HCT116 (cell line): ENCODE data around the gene TCP11. TPM values are rescaled to one million over a fixed set of nuclear protein-coding genes. Genes with fewer than 3 reads are reported as not detected.

Experiments
- ATAC-seq: fragments of 200-7000 bp; cut with Tn5 transposase; 2 replicates; pipeline ENCODE4 v1.9.1; 2020; ENCODE audit warnings: mild to moderate bottlenecking, moderate library complexity
- BruUV-seq: library from RNA; stranded (reverse); fragments of 400-500 nt; replicated peaks from 2 replicates; lab custom pipeline; 2021; lab: Mats Ljungman, UMichigan
- CTCF ChIA-PET: fragments of 300-600 bp; sonication (Branson Sonifier 250); formaldehyde crosslinking; loops from one replicate; lab custom pipeline; 2021; ENCODE audit warnings: antibody characterized with exemption; lab: Charles Lee
- POLR2A ChIA-PET: fragments of 300-600, 350-600 bp; sonication (Branson Sonifier 250); formaldehyde crosslinking; loops from one replicate; lab custom pipeline; 2021; ENCODE audit warnings: antibody characterized with exemption; lab: Charles Lee
- RAD21 ChIA-PET, 2 experiments: fragments of 300-600 bp; sonication (Branson Sonifier 250); formaldehyde crosslinking; loops; one replicate each; lab custom pipeline; 2023; ENCODE audit warnings: low total read pairs in 2 of 2; ENCODE audit not compliant: uncharacterized antibody in 2 of 2, unreplicated experiment in 2 of 2, low non-redundant PET in 1 of 2; lab: Charles Lee
- DNase-seq: peaks from one replicate; pipeline ENCODE4 v3.0.0-alpha.2; 2010; ENCODE audit warnings: low read depth, low spot score
- H2AFZ ChIP-seq: fragments of 200-600 bp; shearing (Covaris generic), sonication (generic); 2 replicates; pipeline ENCODE4 v1.6.1; 2017; ENCODE audit warnings: low read depth, mixed run types, mixed read lengths, antibody characterized with exemption, low read length; ENCODE audit not compliant: poor library complexity, severe bottlenecking
- H3K27ac ChIP-seq: 2 replicates; pipeline ENCODE4 v1.5.1; 2012; ENCODE audit warnings: low read depth, low read length
- H3K27me3 ChIP-seq: fragments of 200-600 bp; sonication (generic); 2 replicates; pipeline ENCODE4 v1.6.1; 2016; ENCODE audit warnings: mixed run types, low read length, mixed read lengths; ENCODE audit not compliant: insufficient read depth
- H3K36me3 ChIP-seq, 2 experiments: fragments of 200-500 bp in 1 of 2; fragments of 200-600 bp in 1 of 2; sonication (Bioruptor generic) in 1 of 2; sonication (generic) in 1 of 2; 2 replicates each; pipeline versions ENCODE4 v1.5.1 to v1.6.1; 2014 to 2016; ENCODE audit warnings: low read length in 2 of 2, inconsistent platforms in 1 of 2, mixed read lengths in 1 of 2, mixed run types in 1 of 2; ENCODE audit not compliant: insufficient read depth in 2 of 2, control insufficient read depth in 1 of 2
- H3K4me1 ChIP-seq, 2 experiments: fragments of 200-600 bp in 1 of 2; sonication (generic) in 1 of 2; 2 replicates each; pipeline versions ENCODE4 v1.5.1 to v1.6.1; 2012 to 2017; ENCODE audit warnings: low read length in 2 of 2, inconsistent platforms in 1 of 2, mild to moderate bottlenecking in 1 of 2, mixed read lengths in 1 of 2, mixed run types in 1 of 2, moderate library complexity in 1 of 2; ENCODE audit not compliant: insufficient read depth in 2 of 2, control insufficient read depth in 1 of 2
- H3K4me2 ChIP-seq: fragments of 200-600 bp; sonication (generic); 2 replicates; pipeline ENCODE4 v1.6.1; 2017; ENCODE audit warnings: mixed run types, low read length, mixed read lengths
- H3K4me3 ChIP-seq, 2 experiments: fragments of 200-600 bp in 1 of 2; sonication (generic) in 1 of 2; replicated peaks in 1 of 2; 2 replicates each; pipeline ENCODE4 v1.5.1; 2011 to 2016; ENCODE audit warnings: low read length in 2 of 2, control low read depth in 1 of 2, low read depth in 1 of 2, mild to moderate bottlenecking in 1 of 2, mixed read lengths in 1 of 2, mixed run types in 1 of 2
- H3K79me2 ChIP-seq: fragments of 200-600 bp; sonication (generic); 2 replicates; pipeline ENCODE4 v1.6.1; 2017; ENCODE audit warnings: mild to moderate bottlenecking, mixed run types, low read length, moderate library complexity, mixed read lengths; ENCODE audit not compliant: insufficient read depth
- H3K9ac ChIP-seq: fragments of 200-600 bp; sonication (generic); 2 replicates; pipeline ENCODE4 v1.6.1; 2016; ENCODE audit warnings: low read length, mixed read lengths
- H3K9me2 ChIP-seq: fragments of 200-600 bp; sonication (generic), shearing (Covaris generic); 2 replicates; pipeline ENCODE4 v1.6.1; 2017; ENCODE audit warnings: mixed run types, mild to moderate bottlenecking, moderate library complexity; ENCODE audit not compliant: insufficient read depth
- H3K9me3 ChIP-seq, 2 experiments: fragments of 200-500 bp in 1 of 2; fragments of 200-600 bp in 1 of 2; sonication (Bioruptor generic) in 1 of 2; sonication (generic) in 1 of 2; 2 replicates each; pipeline ENCODE4 v1.6.1; 2014 to 2017; ENCODE audit warnings: low read length in 2 of 2, mixed read lengths in 2 of 2, inconsistent platforms in 1 of 2, low read depth in 1 of 2, mild to moderate bottlenecking in 1 of 2, mixed run types in 1 of 2, moderate library complexity in 1 of 2; ENCODE audit not compliant: control insufficient read depth in 1 of 2, insufficient read depth in 1 of 2
- H4K20me1 ChIP-seq: fragments of 200-600 bp; sonication (generic), shearing (Covaris generic); 2 replicates; pipeline ENCODE4 v1.6.1; 2017; ENCODE audit warnings: mixed run types, mild to moderate bottlenecking, moderate library complexity; ENCODE audit not compliant: insufficient read depth
- EGR1 ChIP-seq: IDR thresholded peaks from 2 replicates; pipeline ENCODE4 v1.6.1; 2012; ENCODE audit warnings: low read depth
- EZH2 ChIP-seq: fragments of 200-600 bp; sonication (generic); IDR thresholded peaks from 2 replicates; pipeline ENCODE4 v1.6.1; 2017; ENCODE audit warnings: antibody characterized with exemption, mixed run types
- FOSL1 ChIP-seq: IDR thresholded peaks from 2 replicates; pipeline ENCODE4 v1.6.1; 2012; ENCODE audit warnings: low read depth
- JUND ChIP-seq: IDR thresholded peaks from 2 replicates; pipeline ENCODE4 v1.6.1; 2012
- POLR2AphosphoS5 ChIP-seq: IDR thresholded peaks from 2 replicates; pipeline ENCODE4 v1.6.1; 2011; ENCODE audit warnings: mild to moderate bottlenecking, low read depth, low read length, moderate library complexity
- RAD21 ChIP-seq: IDR thresholded peaks from 2 replicates; pipeline ENCODE4 v1.6.1; 2012; ENCODE audit warnings: low read depth, mild to moderate bottlenecking
- SIN3A ChIP-seq: IDR thresholded peaks from 2 replicates; pipeline ENCODE4 v1.6.1; 2012; ENCODE audit warnings: low read depth
- SP1 ChIP-seq: IDR thresholded peaks from 2 replicates; pipeline ENCODE4 v1.6.1; 2012; ENCODE audit warnings: low read depth
- ZFX ChIP-seq: fragments of 450-650 bp; IDR thresholded peaks from 2 replicates; pipeline ENCODE4 v1.6.1; 2017
- ZNF274 ChIP-seq: fragments of 200-500 bp; sonication (Bioruptor generic); IDR thresholded peaks from 2 replicates; pipeline ENCODE4 v1.6.1; 2014; ENCODE audit warnings: mild to moderate bottlenecking, low read depth, low read length, inconsistent platforms
- intact Hi-C: fragments of 100-400 bp; cut with micrococcal nuclease; formaldehyde crosslinking; loops from 2 replicates; pipeline ENCODE4 v1.10.0; 2022
- total RNA-seq: library from RNA; stranded (reverse); gene quantifications from one replicate; pipeline ENCODE4 v1.2.1, GENCODE V29; 2021; ENCODE audit not compliant: unreplicated experiment
- TF ChIP-seq, protein P1 (sequence below): IDR thresholded peaks from 2 replicates; pipeline ENCODE4 v1.6.1; 2012
- TF ChIP-seq, protein P2 (sequence below): IDR thresholded peaks from 2 replicates; pipeline ENCODE4 v1.6.1; 2011; ENCODE audit warnings: mild to moderate bottlenecking, low read length, moderate library complexity; ENCODE audit not compliant: insufficient replicate concordance; ENCODE audit errors: extremely low read depth
- TF ChIP-seq, protein P3 (sequence below), 3 experiments: fragments of 200-600 bp in 1 of 3; sonication (generic) in 1 of 3; IDR thresholded peaks in 2 of 3; conservative IDR thresholded peaks in 1 of 3; 2 replicates each; pipeline ENCODE4 v1.5.1; 2012 to 2017; ENCODE audit warnings: low read depth in 2 of 3, low read length in 2 of 3, antibody characterized with exemption in 1 of 3, borderline replicate concordance in 1 of 3, control low read depth in 1 of 3, mild to moderate bottlenecking in 1 of 3, mixed read lengths in 1 of 3, mixed run types in 1 of 3, moderate library complexity in 1 of 3; ENCODE audit not compliant: insufficient read depth in 1 of 3
- TF ChIP-seq, protein P4 (sequence below): IDR thresholded peaks from 2 replicates; pipeline ENCODE4 v1.6.1; 2012; ENCODE audit warnings: low read depth

TCP11 gene
- total RNA-seq, 1 experiment from 2014 or later = not detected

DNA sequence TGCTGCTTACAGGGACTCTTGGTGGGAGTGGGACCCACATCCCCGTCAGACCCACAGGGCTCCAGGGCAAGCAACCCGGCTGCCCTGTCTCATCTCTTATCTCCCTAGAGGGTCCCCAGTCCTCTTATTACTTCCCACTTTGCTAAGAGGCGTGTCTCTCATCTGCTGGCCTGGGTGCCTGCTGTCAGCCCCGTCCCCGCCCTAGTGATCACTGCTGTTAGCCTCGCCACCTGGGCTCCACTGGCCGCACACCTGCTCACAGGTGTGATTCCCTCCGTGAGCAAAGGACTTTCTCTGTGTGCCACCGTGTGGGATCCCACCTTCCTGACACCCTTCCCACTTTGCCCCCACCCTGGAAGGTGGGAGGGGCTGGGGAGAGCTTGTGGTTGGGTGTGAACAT lies 57.6 kb downstream of the TCP11 start (continued):
- TF ChIP-seq, protein P1, sequence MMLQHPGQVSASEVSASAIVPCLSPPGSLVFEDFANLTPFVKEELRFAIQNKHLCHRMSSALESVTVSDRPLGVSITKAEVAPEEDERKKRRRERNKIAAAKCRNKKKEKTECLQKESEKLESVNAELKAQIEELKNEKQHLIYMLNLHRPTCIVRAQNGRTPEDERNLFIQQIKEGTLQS = no peak
- no peak for TF ChIP-seq ZFX

DNA sequence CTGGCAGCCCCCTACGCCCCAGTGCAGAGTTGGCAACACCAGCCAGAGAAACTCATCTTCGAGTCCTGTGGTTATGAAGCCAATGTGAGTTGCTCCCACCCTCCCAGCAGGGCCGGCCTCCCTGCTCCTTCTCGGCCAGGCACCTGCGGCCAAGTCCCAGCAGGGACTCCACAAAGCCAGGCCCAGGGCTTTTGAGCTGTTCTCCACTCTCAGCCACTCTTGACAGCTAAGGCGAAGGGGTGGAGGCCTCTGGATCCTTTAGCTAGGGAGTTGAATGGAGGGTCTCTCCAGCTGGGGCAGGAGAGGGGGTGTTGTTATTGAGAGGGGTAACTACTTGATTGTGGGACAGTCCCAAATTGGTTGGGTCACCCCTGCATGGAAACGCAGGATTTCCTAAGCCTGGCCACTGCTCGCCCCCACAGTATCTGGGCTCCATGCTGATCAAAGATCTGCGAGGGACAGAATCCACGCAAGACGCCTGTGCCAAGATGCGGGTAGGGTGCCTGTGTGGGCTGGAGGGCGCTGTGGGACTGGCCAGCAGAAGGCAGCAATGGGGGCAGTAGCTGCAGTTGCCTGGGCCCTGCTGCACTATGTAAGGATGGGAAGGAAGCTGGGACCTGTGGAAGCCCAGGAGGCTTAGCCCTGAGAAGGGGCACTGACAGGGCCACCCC lies 58.3 kb downstream of the TCP11 start:
- H3K9ac ChIP-seq = no peak overlapping the region
- POLR2A ChIA-PET = no interaction called here
- DNase-seq (no peak), ATAC-seq (no peak)
- RAD21 ChIA-PET = no interaction called here
- no peaks in the 10 kb centered on the region for H3K9me3 ChIP-seq
- no peak overlapping the region for H2AFZ ChIP-seq
- TF ChIP-seq, protein P2, sequence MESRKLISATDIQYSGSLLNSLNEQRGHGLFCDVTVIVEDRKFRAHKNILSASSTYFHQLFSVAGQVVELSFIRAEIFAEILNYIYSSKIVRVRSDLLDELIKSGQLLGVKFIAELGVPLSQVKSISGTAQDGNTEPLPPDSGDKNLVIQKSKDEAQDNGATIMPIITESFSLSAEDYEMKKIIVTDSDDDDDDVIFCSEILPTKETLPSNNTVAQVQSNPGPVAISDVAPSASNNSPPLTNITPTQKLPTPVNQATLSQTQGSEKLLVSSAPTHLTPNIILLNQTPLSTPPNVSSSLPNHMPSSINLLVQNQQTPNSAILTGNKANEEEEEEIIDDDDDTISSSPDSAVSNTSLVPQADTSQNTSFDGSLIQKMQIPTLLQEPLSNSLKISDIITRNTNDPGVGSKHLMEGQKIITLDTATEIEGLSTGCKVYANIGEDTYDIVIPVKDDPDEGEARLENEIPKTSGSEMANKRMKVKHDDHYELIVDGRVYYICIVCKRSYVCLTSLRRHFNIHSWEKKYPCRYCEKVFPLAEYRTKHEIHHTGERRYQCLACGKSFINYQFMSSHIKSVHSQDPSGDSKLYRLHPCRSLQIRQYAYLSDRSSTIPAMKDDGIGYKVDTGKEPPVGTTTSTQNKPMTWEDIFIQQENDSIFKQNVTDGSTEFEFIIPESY = no peak
- TF ChIP-seq RAD21 (no peak), FOSL1 (no peak), ZFX (no peak), EZH2 (no peak), JUND (no peak), SIN3A (no peak), SP1 (no peak), ZNF274 (no peak), POLR2AphosphoS5 (no peak), EGR1 (no peak)
- TF ChIP-seq, protein P1 = no peak
- TF ChIP-seq, protein P3, sequence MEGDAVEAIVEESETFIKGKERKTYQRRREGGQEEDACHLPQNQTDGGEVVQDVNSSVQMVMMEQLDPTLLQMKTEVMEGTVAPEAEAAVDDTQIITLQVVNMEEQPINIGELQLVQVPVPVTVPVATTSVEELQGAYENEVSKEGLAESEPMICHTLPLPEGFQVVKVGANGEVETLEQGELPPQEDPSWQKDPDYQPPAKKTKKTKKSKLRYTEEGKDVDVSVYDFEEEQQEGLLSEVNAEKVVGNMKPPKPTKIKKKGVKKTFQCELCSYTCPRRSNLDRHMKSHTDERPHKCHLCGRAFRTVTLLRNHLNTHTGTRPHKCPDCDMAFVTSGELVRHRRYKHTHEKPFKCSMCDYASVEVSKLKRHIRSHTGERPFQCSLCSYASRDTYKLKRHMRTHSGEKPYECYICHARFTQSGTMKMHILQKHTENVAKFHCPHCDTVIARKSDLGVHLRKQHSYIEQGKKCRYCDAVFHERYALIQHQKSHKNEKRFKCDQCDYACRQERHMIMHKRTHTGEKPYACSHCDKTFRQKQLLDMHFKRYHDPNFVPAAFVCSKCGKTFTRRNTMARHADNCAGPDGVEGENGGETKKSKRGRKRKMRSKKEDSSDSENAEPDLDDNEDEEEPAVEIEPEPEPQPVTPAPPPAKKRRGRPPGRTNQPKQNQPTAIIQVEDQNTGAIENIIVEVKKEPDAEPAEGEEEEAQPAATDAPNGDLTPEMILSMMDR (IDR thresholded peaks at IDR 0.05 in 2 of 3, conservative IDR thresholded peaks at IDR 0.05 in 1 of 3; ENCODE audit: borderline replicate concordance in 1 of 3, insufficient read depth in 1 of 3, low read depth in 2 of 3, low read length in 2 of 3) = no peak
- TF ChIP-seq, protein P4, sequence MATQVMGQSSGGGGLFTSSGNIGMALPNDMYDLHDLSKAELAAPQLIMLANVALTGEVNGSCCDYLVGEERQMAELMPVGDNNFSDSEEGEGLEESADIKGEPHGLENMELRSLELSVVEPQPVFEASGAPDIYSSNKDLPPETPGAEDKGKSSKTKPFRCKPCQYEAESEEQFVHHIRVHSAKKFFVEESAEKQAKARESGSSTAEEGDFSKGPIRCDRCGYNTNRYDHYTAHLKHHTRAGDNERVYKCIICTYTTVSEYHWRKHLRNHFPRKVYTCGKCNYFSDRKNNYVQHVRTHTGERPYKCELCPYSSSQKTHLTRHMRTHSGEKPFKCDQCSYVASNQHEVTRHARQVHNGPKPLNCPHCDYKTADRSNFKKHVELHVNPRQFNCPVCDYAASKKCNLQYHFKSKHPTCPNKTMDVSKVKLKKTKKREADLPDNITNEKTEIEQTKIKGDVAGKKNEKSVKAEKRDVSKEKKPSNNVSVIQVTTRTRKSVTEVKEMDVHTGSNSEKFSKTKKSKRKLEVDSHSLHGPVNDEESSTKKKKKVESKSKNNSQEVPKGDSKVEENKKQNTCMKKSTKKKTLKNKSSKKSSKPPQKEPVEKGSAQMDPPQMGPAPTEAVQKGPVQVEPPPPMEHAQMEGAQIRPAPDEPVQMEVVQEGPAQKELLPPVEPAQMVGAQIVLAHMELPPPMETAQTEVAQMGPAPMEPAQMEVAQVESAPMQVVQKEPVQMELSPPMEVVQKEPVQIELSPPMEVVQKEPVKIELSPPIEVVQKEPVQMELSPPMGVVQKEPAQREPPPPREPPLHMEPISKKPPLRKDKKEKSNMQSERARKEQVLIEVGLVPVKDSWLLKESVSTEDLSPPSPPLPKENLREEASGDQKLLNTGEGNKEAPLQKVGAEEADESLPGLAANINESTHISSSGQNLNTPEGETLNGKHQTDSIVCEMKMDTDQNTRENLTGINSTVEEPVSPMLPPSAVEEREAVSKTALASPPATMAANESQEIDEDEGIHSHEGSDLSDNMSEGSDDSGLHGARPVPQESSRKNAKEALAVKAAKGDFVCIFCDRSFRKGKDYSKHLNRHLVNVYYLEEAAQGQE = no peak
- H3K27ac ChIP-seq = no peak overlapping the region
- intact Hi-C loops = no loop called here
- H3K79me2 ChIP-seq = no peaks in the 10 kb centered on the region
- no peak overlapping the region for H3K4me2 ChIP-seq
- H4K20me1 ChIP-seq = no peaks in the 10 kb centered on the region
- H3K36me3 ChIP-seq = peaks cover 0 to 2% of the 10 kb centered on the region in 2 experiments; a peak in 2 of 4 replicates
- no TSS peak for BruUV-seq
- no peak overlapping the region for H3K4me3 ChIP-seq
- CTCF ChIA-PET = no interaction called here
- no peaks in the 10 kb centered on the region for H3K4me1 ChIP-seq
- H3K27me3 ChIP-seq = no peaks in the 10 kb centered on the region
- H3K9me2 ChIP-seq = no peaks in the 10 kb centered on the region
